Loucy (cell line): ENCODE measurements around the gene RERE.

ENCODE experiments used
- H2AFZ ChIP-seq: fragments of 200-600 bp; sonication (generic); 2 replicates; pipeline ENCODE4 v1.6.0; 2016; ENCODE audit warnings: antibody characterized with exemption, mild to moderate bottlenecking, low read length, moderate library complexity
- H3F3A ChIP-seq: fragments of 200-600 bp; 2 replicates; pipeline ENCODE4 v1.6.0; 2016; ENCODE audit warnings: antibody characterized with exemption, low read depth, mild to moderate bottlenecking
- H3K27me3 ChIP-seq: fragments of 200-600 bp; sonication (generic); 2 replicates; pipeline ENCODE4 v1.6.1; 2014; ENCODE audit warnings: low read length, mild to moderate bottlenecking; ENCODE audit not compliant: insufficient read depth, poor library complexity, severe bottlenecking
- H3K36me3 ChIP-seq: fragments of 200-600 bp; sonication (generic); 2 replicates; pipeline ENCODE4 v1.6.1; 2016; ENCODE audit warnings: low read length; ENCODE audit not compliant: insufficient read depth
- H3K4me1 ChIP-seq: fragments of 200-600 bp; sonication (generic); 2 replicates; pipeline ENCODE4 v1.5.1; 2014; ENCODE audit warnings: low read length, mild to moderate bottlenecking; ENCODE audit not compliant: insufficient read depth, poor library complexity, severe bottlenecking
- H3K4me2 ChIP-seq: fragments of 200-600 bp; sonication (generic); 2 replicates; pipeline ENCODE4 v1.6.0; 2014; ENCODE audit warnings: antibody characterized with exemption, low read length, low read depth, mild to moderate bottlenecking; ENCODE audit not compliant: poor library complexity, severe bottlenecking
- H3K4me3 ChIP-seq: fragments of 200-600 bp; sonication (generic); 2 replicates; pipeline ENCODE4 v1.5.1; 2014; ENCODE audit warnings: low read length, mild to moderate bottlenecking, mixed read lengths; ENCODE audit not compliant: poor library complexity, severe bottlenecking
- H3K79me2 ChIP-seq: fragments of 200-600 bp; sonication (generic); 2 replicates; pipeline ENCODE4 v1.6.1; 2014; ENCODE audit warnings: low read length; ENCODE audit not compliant: insufficient read depth
- H3K9ac ChIP-seq: fragments of 200-600 bp; sonication (generic); 2 replicates; pipeline ENCODE4 v1.6.0; 2014; ENCODE audit warnings: mild to moderate bottlenecking, low read depth, low read length, moderate library complexity; ENCODE audit not compliant: poor library complexity, severe bottlenecking
- H3K9me2 ChIP-seq: fragments of 200-600 bp; sonication (generic); replicated peaks from 2 replicates; pipeline ENCODE4 v1.6.1; 2016; ENCODE audit warnings: low read depth, low read length, mixed read lengths
- H3K9me3 ChIP-seq: fragments of 200-600 bp; sonication (generic); 2 replicates; pipeline ENCODE4 v1.6.1; 2014; ENCODE audit warnings: mild to moderate bottlenecking, antibody characterized with exemption, low read length, low read depth; ENCODE audit not compliant: insufficient read depth
- H4K20me1 ChIP-seq: fragments of 200-600 bp; sonication (generic); 2 replicates; pipeline ENCODE4 v1.6.0; 2014; ENCODE audit warnings: antibody characterized with exemption, low read length, mild to moderate bottlenecking; ENCODE audit not compliant: insufficient read depth, poor library complexity, severe bottlenecking
- CTCF ChIP-seq: fragments of 200-600 bp; sonication (generic); conservative IDR thresholded peaks from 2 replicates; pipeline ENCODE4 v1.5.1; 2014; ENCODE audit warnings: mild to moderate bottlenecking, antibody characterized with exemption, low read length
- EZH2phosphoT487 ChIP-seq: fragments of 200-600 bp; IDR thresholded peaks from 2 replicates; pipeline ENCODE4 v1.6.1; 2018; ENCODE audit warnings: antibody characterized with exemption, mild to moderate bottlenecking, moderate library complexity, borderline replicate concordance

RERE gene

GRCh38 chr1:8584316-8584715 lies 233.1 kb downstream of the RERE start:
- no peaks in the 10 kb centered on the region for H3K27me3 ChIP-seq
- no peaks in the 10 kb centered on the region for H4K20me1 ChIP-seq
- H3K79me2 ChIP-seq, result peaks cover 7% of the 10 kb centered on the region; the same call in 1 of the 2 replicates
- H3K9me3 ChIP-seq, result no peaks in the 10 kb centered on the region
- no peak overlapping the region for H2AFZ ChIP-seq
- TF ChIP-seq CTCF (no peak), EZH2phosphoT487 (no peak)
- no peak overlapping the region for H3K4me2 ChIP-seq
- no peaks in the 10 kb centered on the region for H3K4me1 ChIP-seq
- no peaks in the 10 kb centered on the region for H3K9me2 ChIP-seq
- H3F3A ChIP-seq, result no peaks in the 10 kb centered on the region
- H3K36me3 ChIP-seq, result no peaks in the 10 kb centered on the region
- H3K4me3 ChIP-seq, result no peak overlapping the region
- H3K9ac ChIP-seq, result no peak overlapping the region

- Histone ChIP-seq H3K9me3 (no peaks in the 10 kb centered on the region), H3K36me3 (no peaks in the 10 kb centered on the region), H3K4me3 (no peak overlapping the region), H3K79me2 (peaks cover 7% of the 10 kb centered on the region; the same call in 1 of the 2 replicates), H3K4me2 (no peak overlapping the region), H2AFZ (no peak overlapping the region), H3K4me1 (no peaks in the 10 kb centered on the region), H3K27me3 (no peaks in the 10 kb centered on the region), H3K9ac (no peak overlapping the region), H4K20me1 (no peaks in the 10 kb centered on the region), H3K9me2 (no peaks in the 10 kb centered on the region), H3F3A (no peaks in the 10 kb centered on the region)
- TF ChIP-seq EZH2phosphoT487 (no peak), CTCF (no peak)
Measured at GRCh38 chr1:8583031-8583430, 234.4 kb downstream of the RERE start.

GRCh38 chr1:8580566-8580965 lies 236.9 kb downstream of the RERE start:
- Histone ChIP-seq H2AFZ (no peak overlapping the region), H3K9me3 (no peaks in the 10 kb centered on the region), H3K79me2 (peaks cover 7% of the 10 kb centered on the region; the same call in 1 of the 2 replicates), H3K4me2 (no peak overlapping the region), H3F3A (no peaks in the 10 kb centered on the region), H3K4me3 (no peak overlapping the region), H3K4me1 (no peaks in the 10 kb centered on the region), H3K9ac (no peak overlapping the region), H4K20me1 (no peaks in the 10 kb centered on the region), H3K27me3 (no peaks in the 10 kb centered on the region), H3K9me2 (no peaks in the 10 kb centered on the region), H3K36me3 (no peaks in the 10 kb centered on the region)
- TF ChIP-seq CTCF (no peak), EZH2phosphoT487 (no peak)
